OCI-LY3 (cell line): ENCODE data around the gene CAMTA1.

Experiments
- H2AFZ ChIP-seq: fragments of 200-600, 300-600 bp; shearing (Covaris generic); 2 replicates; pipeline ENCODE4 v1.6.0; 2014; ENCODE audit warnings: antibody characterized with exemption, low read depth, low read length
- H3K27ac ChIP-seq: fragments of 200-600, 300-600 bp; sonication (generic); 2 replicates; pipeline ENCODE4 v1.5.1; 2014; ENCODE audit warnings: mild to moderate bottlenecking, low read length, moderate library complexity, mixed read lengths
- H3K27me3 ChIP-seq: fragments of 200-600, 300-600 bp; sonication (generic); 2 replicates; pipeline ENCODE4 v1.6.1; 2014; ENCODE audit warnings: low read depth, low read length, mixed read lengths
- H3K36me3 ChIP-seq: fragments of 200-600, 300-600 bp; sonication (generic); replicated peaks from 2 replicates; pipeline ENCODE3; 2014; ENCODE audit warnings: low read depth, low read length, mixed read lengths
- H3K4me1 ChIP-seq: fragments of 300-600, 200-600 bp; sonication (generic); 2 replicates; pipeline ENCODE4 v1.6.1; 2014; ENCODE audit warnings: low read length, mixed read lengths
- H3K4me2 ChIP-seq: fragments of 200-600, 300-600 bp; sonication (generic); 2 replicates; pipeline ENCODE4 v1.6.1; 2014; ENCODE audit warnings: low read length, mixed read lengths
- H3K4me3 ChIP-seq: fragments of 300-600, 200-600 bp; sonication (generic); 2 replicates; pipeline ENCODE4 v1.5.1; 2014; ENCODE audit warnings: antibody characterized with exemption, mild to moderate bottlenecking, low read length, moderate library complexity
- H3K79me2 ChIP-seq: fragments of 300-600, 200-600 bp; shearing (Covaris generic); 2 replicates; pipeline ENCODE4 v1.6.1; 2014; ENCODE audit warnings: mild to moderate bottlenecking, low read length, mixed read lengths
- H3K9ac ChIP-seq: fragments of 300-600, 200-600 bp; shearing (Covaris generic); 2 replicates; pipeline ENCODE4 v1.6.0; 2014; ENCODE audit warnings: mild to moderate bottlenecking, low read length, moderate library complexity
- H3K9me3 ChIP-seq: fragments of 200-600, 300-600 bp; shearing (Covaris generic); 2 replicates; pipeline ENCODE4 v1.6.1; 2014; ENCODE audit warnings: low read length, mixed read lengths; ENCODE audit not compliant: insufficient read depth
- H4K20me1 ChIP-seq: fragments of 200-600, 300-600 bp; sonication (generic); 2 replicates; pipeline ENCODE4 v1.6.1; 2016; ENCODE audit warnings: low read length, mixed read lengths; ENCODE audit not compliant: insufficient read depth
- EZH2phosphoT487 ChIP-seq: fragments of 200-600 bp; shearing (Covaris generic); IDR thresholded peaks from 2 replicates; pipeline ENCODE4 v1.6.1; 2018; ENCODE audit warnings: antibody characterized with exemption, mixed run types, low read depth
- TF ChIP-seq, protein P1 (sequence below): fragments of 200-600, 300-600 bp; sonication (generic); IDR thresholded peaks from 2 replicates; pipeline ENCODE4 v1.5.1; 2014; ENCODE audit warnings: antibody characterized with exemption, low read length, low read depth

Gene CAMTA1

DNA sequence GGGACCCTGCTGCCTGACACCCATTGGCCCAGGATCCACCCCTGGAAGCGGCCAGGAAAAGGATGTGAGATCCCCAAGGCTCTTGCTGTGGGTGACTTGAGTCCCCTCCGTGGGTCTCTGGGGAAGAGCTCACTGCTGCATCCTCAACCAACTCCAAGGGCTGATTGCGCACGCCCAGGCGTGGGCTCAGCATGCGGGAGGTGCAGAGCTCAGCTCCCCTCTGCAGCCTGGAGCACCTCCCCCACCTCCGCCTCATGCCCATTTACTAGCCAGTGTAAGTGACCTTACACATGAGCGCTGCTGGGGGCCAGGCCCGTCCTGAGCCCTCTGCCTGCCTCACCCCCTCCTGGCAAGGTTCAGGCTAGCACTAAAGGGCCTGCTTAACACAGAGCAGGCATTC, 847.4 kb downstream of the CAMTA1 start:
- no peak overlapping the region for H3K27ac ChIP-seq
- H3K9ac ChIP-seq = no peak overlapping the region
- H3K9me3 ChIP-seq = no peaks in the 10 kb centered on the region
- no peak overlapping the region for H3K4me2 ChIP-seq
- H3K4me1 ChIP-seq = no peaks in the 10 kb centered on the region
- no peak overlapping the region for H3K4me3 ChIP-seq
- no peaks in the 10 kb centered on the region for H4K20me1 ChIP-seq
- no peak overlapping the region for H2AFZ ChIP-seq
- TF ChIP-seq, protein P1, sequence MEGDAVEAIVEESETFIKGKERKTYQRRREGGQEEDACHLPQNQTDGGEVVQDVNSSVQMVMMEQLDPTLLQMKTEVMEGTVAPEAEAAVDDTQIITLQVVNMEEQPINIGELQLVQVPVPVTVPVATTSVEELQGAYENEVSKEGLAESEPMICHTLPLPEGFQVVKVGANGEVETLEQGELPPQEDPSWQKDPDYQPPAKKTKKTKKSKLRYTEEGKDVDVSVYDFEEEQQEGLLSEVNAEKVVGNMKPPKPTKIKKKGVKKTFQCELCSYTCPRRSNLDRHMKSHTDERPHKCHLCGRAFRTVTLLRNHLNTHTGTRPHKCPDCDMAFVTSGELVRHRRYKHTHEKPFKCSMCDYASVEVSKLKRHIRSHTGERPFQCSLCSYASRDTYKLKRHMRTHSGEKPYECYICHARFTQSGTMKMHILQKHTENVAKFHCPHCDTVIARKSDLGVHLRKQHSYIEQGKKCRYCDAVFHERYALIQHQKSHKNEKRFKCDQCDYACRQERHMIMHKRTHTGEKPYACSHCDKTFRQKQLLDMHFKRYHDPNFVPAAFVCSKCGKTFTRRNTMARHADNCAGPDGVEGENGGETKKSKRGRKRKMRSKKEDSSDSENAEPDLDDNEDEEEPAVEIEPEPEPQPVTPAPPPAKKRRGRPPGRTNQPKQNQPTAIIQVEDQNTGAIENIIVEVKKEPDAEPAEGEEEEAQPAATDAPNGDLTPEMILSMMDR = no peak
- TF ChIP-seq EZH2phosphoT487 = no peak
- H3K79me2 ChIP-seq = no peaks in the 10 kb centered on the region
- H3K27me3 ChIP-seq = peaks cover 9% of the 10 kb centered on the region; the same call in 1 of the 2 replicates
- H3K36me3 ChIP-seq = no peaks in the 10 kb centered on the region

DNA sequence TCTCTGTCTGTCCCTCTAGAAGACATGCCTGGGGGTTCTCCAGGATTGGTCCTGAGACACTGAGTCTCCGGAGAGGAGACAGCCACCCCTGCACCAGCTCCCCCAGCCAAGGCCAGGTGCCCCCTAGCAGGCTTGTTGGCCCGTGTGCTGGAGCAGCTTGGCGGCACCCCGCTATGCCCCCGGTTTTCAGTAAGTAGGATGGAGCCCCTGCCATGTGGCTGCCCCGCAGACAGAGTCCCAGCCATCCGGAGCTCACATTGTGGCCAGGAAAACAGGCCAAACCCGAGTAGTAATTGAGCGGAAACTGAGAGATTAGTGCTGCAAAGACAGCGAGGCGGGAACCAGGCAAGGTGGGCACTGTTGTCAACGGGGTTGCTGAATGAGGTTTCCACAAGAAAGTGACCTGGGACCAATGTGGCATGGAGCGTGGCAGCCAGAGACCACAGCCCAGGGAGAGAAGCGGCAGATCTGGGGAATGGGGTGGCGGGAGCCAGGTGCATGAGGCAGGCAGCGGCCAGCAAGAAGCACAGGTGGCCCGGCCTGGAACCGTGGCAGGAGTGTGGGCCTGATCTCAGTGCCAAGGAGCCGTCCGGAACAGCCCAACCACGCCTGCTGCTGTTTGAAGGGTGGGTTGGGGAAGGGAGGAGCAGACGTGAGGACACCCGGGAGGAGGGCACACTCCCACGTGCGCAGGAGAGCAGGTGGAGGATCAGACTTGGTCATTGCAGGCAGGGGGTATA, 848.4 kb downstream of the CAMTA1 start:
- TF ChIP-seq, protein P1 = no peak
- no peak for TF ChIP-seq EZH2phosphoT487
- no peaks in the 10 kb centered on the region for H4K20me1 ChIP-seq
- H3K27me3 ChIP-seq = 0 out of 2 replicates have a peak, but pooled peaks cover under 1% of the 10 kb centered on the region
- H3K4me3 ChIP-seq = no peak overlapping the region
- no peaks in the 10 kb centered on the region for H3K36me3 ChIP-seq
- no peak overlapping the region for H2AFZ ChIP-seq
- no peaks in the 10 kb centered on the region for H3K79me2 ChIP-seq
- no peaks in the 10 kb centered on the region for H3K9me3 ChIP-seq
- no peak overlapping the region for H3K4me2 ChIP-seq
- H3K27ac ChIP-seq = no peak overlapping the region
- H3K4me1 ChIP-seq = no peaks in the 10 kb centered on the region
- H3K9ac ChIP-seq = no peak overlapping the region

DNA sequence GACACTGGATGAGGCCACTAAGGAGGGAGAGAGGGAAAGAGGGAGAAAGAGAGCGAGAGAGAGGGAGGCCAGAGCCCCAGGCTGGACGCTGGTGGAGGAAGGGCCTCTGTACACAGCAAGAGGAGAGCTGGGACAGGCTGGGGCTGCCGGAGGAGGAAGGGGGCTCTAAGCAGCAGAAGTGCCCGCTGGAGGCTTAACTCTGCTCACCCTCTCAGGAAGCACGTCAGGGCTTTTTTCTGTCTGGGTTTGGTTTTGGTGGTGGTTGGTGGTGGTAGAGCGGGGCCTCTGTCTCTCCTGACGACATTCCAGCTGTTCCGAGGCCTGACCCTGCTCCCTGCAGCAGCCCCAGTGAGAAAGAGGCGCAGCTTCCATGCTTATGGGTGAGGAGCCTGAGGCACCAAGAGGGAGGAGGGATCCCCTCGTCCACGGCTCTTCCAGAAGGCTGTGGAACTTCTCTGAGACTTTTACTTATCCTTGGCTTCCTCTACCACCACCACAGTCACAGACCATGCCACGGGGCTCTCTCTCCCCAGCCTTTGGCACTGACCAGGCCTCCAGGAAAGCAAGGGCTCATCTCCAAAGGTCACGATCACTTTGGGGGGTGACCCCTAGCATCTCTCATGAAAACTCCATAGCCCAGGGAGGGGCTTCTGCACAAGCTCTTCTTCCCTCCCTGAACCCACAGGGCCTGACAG, 849.4 kb downstream of the CAMTA1 start:
- H3K4me3 ChIP-seq = no peak overlapping the region
- H4K20me1 ChIP-seq = no peaks in the 10 kb centered on the region
- H3K9me3 ChIP-seq = no peaks in the 10 kb centered on the region
- no peaks in the 10 kb centered on the region for H3K27me3 ChIP-seq
- no peaks in the 10 kb centered on the region for H3K79me2 ChIP-seq
- no peak overlapping the region for H3K9ac ChIP-seq
- no peak overlapping the region for H3K4me2 ChIP-seq
- H3K36me3 ChIP-seq = no peaks in the 10 kb centered on the region
- TF ChIP-seq EZH2phosphoT487 = no peak
- TF ChIP-seq, protein P1 = no peak
- no peaks in the 10 kb centered on the region for H3K4me1 ChIP-seq
- no peak overlapping the region for H3K27ac ChIP-seq
- no peak overlapping the region for H2AFZ ChIP-seq

GRCh38 chr1:7636795-7637526, 851.7 kb downstream of the CAMTA1 start:
- no peaks in the 10 kb centered on the region for H3K79me2 ChIP-seq
- no peak overlapping the region for H3K9ac ChIP-seq
- H3K4me2 ChIP-seq = no peak overlapping the region
- H3K4me1 ChIP-seq = no peaks in the 10 kb centered on the region
- no peak overlapping the region for H3K27ac ChIP-seq
- no peaks in the 10 kb centered on the region for H4K20me1 ChIP-seq
- no peak overlapping the region for H3K4me3 ChIP-seq
- no peaks in the 10 kb centered on the region for H3K9me3 ChIP-seq
- H2AFZ ChIP-seq = no peak overlapping the region
- no peaks in the 10 kb centered on the region for H3K36me3 ChIP-seq
- TF ChIP-seq, protein P1 = no peak
- no peak for TF ChIP-seq EZH2phosphoT487
- no peaks in the 10 kb centered on the region for H3K27me3 ChIP-seq
